Endothelial cell of umbilical vein (primary cell): ENCODE measurements around the gene DPH6. TPM values are rescaled to one million over a fixed set of nuclear protein-coding genes. Genes with fewer than 3 reads are reported as not detected.

Experiments
- BruUV-seq: library from RNA; stranded (reverse); fragments of 400-500 nt; replicated peaks from 2 replicates; lab custom pipeline; 2021; lab: Mats Ljungman, UMichigan
- CTCF ChIA-PET: fragments of 300-600, 350-600 bp; sonication (Branson Sonifier 250); formaldehyde crosslinking; loops from one replicate; lab custom pipeline; 2021; ENCODE audit warnings: antibody characterized with exemption, inconsistent platforms; lab: Charles Lee
- POLR2A ChIA-PET: fragments of 300-600, 350-600 bp; sonication (Branson Sonifier 250); formaldehyde crosslinking; loops from one replicate; lab custom pipeline; 2021; ENCODE audit warnings: antibody characterized with exemption, inconsistent platforms; lab: Charles Lee
- DNase-seq: peaks from one replicate; pipeline ENCODE4 v3.0.0-alpha.2; 2011; ENCODE audit warnings: low read depth, low spot score
- FAIRE-seq: peaks from 2 replicates; lab custom pipeline; 2011; peaks lifted over from hg19 to GRCh38; lab: Jason Lieb, UNC
- H2AFZ ChIP-seq: 2 replicates; pipeline ENCODE4 v1.6.0; 2012; ENCODE audit warnings: low read depth, low read length, control low read depth, inconsistent platforms
- H3K27ac ChIP-seq: 2 replicates; pipeline ENCODE4 v1.5.1; 2011; ENCODE audit warnings: low read depth, mild to moderate bottlenecking, control low read depth, low read length, moderate library complexity; ENCODE audit not compliant: insufficient read depth
- H3K27me3 ChIP-seq, 2 experiments: 2 replicates each; pipeline versions ENCODE4 v1.6.0 to v1.6.1; 2011; ENCODE audit warnings: low read length in 2 of 2, mixed read lengths in 1 of 2; ENCODE audit not compliant: control insufficient read depth in 2 of 2, insufficient read depth in 2 of 2
- H3K36me3 ChIP-seq, 2 experiments: 2 replicates in 1 of 2; 3 replicates in 1 of 2; pipeline ENCODE4 v1.5.1; 2011; ENCODE audit warnings: low read length in 2 of 2, mild to moderate bottlenecking in 1 of 2, moderate library complexity in 1 of 2; ENCODE audit not compliant: control insufficient read depth in 2 of 2, insufficient read depth in 2 of 2; ENCODE audit errors: extremely low read depth in 1 of 2
- H3K4me1 ChIP-seq: 3 replicates; pipeline ENCODE4 v1.5.1; 2011; ENCODE audit warnings: mild to moderate bottlenecking, low read length; ENCODE audit not compliant: control insufficient read depth, insufficient read depth; ENCODE audit errors: extremely low read depth
- H3K4me2 ChIP-seq: 2 replicates; pipeline ENCODE4 v1.6.1; 2011; ENCODE audit warnings: low read length, control low read depth, mixed read lengths; ENCODE audit not compliant: insufficient read depth
- H3K4me3 ChIP-seq, 3 experiments: fragments of 200-600 bp in 1 of 3; sonication (generic), shearing (Covaris generic) in 1 of 3; replicated peaks in 1 of 3; 2 replicates each; pipeline ENCODE4 v1.5.1; 2011 to 2016; ENCODE audit warnings: control low read depth in 3 of 3, low read length in 3 of 3, mild to moderate bottlenecking in 2 of 3, inconsistent platforms in 1 of 3, low read depth in 1 of 3, moderate library complexity in 1 of 3; ENCODE audit not compliant: insufficient read depth in 1 of 3
- H3K79me2 ChIP-seq: 2 replicates; pipeline ENCODE4 v1.6.0; 2012; ENCODE audit warnings: low read length, inconsistent platforms; ENCODE audit not compliant: control insufficient read depth, insufficient read depth
- H3K9ac ChIP-seq: replicated peaks from 2 replicates; pipeline ENCODE3; 2011; ENCODE audit warnings: low read length, control low read depth; ENCODE audit not compliant: insufficient read depth; ENCODE audit errors: extremely low read depth
- H3K9me1 ChIP-seq: replicated peaks from 3 replicates; pipeline ENCODE4 v1.6.0; 2011; ENCODE audit warnings: mild to moderate bottlenecking, low read length; ENCODE audit not compliant: control insufficient read depth, insufficient read depth; ENCODE audit errors: extremely low read depth
- H3K9me3 ChIP-seq: replicated peaks from 2 replicates; pipeline ENCODE4 v1.5.1; 2012; ENCODE audit warnings: low read length, inconsistent platforms; ENCODE audit not compliant: control insufficient read depth, insufficient read depth
- H4K20me1 ChIP-seq: replicated peaks from 2 replicates; pipeline ENCODE3; 2011; ENCODE audit warnings: mild to moderate bottlenecking, low read length; ENCODE audit not compliant: control insufficient read depth, insufficient read depth; ENCODE audit errors: extremely low read depth
- CTCF ChIP-seq, 2 donors: IDR thresholded peaks; 1 replicate in 1 of 2; 2 replicates in 1 of 2; pipeline ENCODE4 v1.5.1; 2011; ENCODE audit warnings: low read length in 2 of 2, mild to moderate bottlenecking in 2 of 2, moderate library complexity in 2 of 2, control low read depth in 1 of 2, inconsistent platforms in 1 of 2, low read depth in 1 of 2; ENCODE audit not compliant: insufficient read depth in 1 of 2; ENCODE audit errors: extremely low read depth in 1 of 2
- EZH2 ChIP-seq: IDR thresholded peaks from 2 replicates; pipeline ENCODE4 v1.6.1; 2012; ENCODE audit warnings: borderline replicate concordance, low read depth, mild to moderate bottlenecking, moderate library complexity, low read length, inconsistent platforms; ENCODE audit not compliant: severe bottlenecking
- FOS ChIP-seq: IDR thresholded peaks from 2 replicates; pipeline ENCODE4 v1.6.1; 2011; ENCODE audit warnings: mild to moderate bottlenecking, low read length, moderate library complexity, borderline replicate concordance; ENCODE audit not compliant: insufficient read depth
- GATA2 ChIP-seq: IDR thresholded peaks from 2 replicates; pipeline ENCODE4 v1.7.0; 2011; ENCODE audit warnings: low read depth, mild to moderate bottlenecking, moderate library complexity, mixed read lengths, low read length; ENCODE audit not compliant: insufficient read length, insufficient read depth
- JUN ChIP-seq: IDR thresholded peaks from 2 replicates; pipeline ENCODE4 v1.6.1; 2011; ENCODE audit warnings: borderline replicate concordance, low read depth; ENCODE audit not compliant: insufficient read length, insufficient read depth
- MAX ChIP-seq: IDR thresholded peaks from 2 replicates; pipeline ENCODE4 v1.6.1; 2011; ENCODE audit not compliant: insufficient read depth, insufficient read length
- MYC ChIP-seq: IDR thresholded peaks from one replicate; pipeline ENCODE4 v1.6.1; 2011; ENCODE audit warnings: mild to moderate bottlenecking, low read depth, low read length
- POLR2A ChIP-seq: IDR thresholded peaks from 2 replicates; pipeline ENCODE4 v1.6.1; 2012; ENCODE audit warnings: low read depth, mild to moderate bottlenecking, control low read depth, low read length
- POLR2AphosphoS5 ChIP-seq: IDR thresholded peaks from 2 replicates; pipeline ENCODE4 v1.6.1; 2012; ENCODE audit warnings: low read depth, mild to moderate bottlenecking, control low read depth, low read length, moderate library complexity; ENCODE audit not compliant: insufficient read depth
- dilution Hi-C: fragments of 300-500 bp; cut with MboI; formaldehyde crosslinking; loops from one replicate; pipeline ENCODE4 v1.15.0; 2019; ENCODE audit warnings: low sequenced_read_pairs; ENCODE audit not compliant: extremely low pct_ligation_motif_present
- intact Hi-C: fragments of 100-400 bp; cut with micrococcal nuclease; formaldehyde crosslinking; loops from one replicate; pipeline ENCODE4 v1.10.0; 2022
- polyA plus RNA-seq, 4 experiments: library from polyadenylated mRNA; depleted of rRNA in 3 of 4; stranded (reverse) in 3 of 4; unstranded in 1 of 4; fragments of >200 nt; gene quantifications; 2 replicates each; pipeline versions ENCODE4 v1.2.1 to v1.2.3, GENCODE V29; 2011 to 2012; ENCODE audit warnings: missing spikeins in 1 of 4
- total RNA-seq: library from RNA; stranded (reverse); gene quantifications from 2 replicates; pipeline ENCODE4 v1.2.3, GENCODE V29; 2021

The DPH6 gene
- total and polyA plus RNA-seq, 2 donors (not counting 3 experiments of a cell fraction or from before 2014, with no cell fraction given) = 4.6 to 10.1 TPM

GRCh38 chr15:35495080-35495479 is 50.9 kb downstream of the DPH6 start:
- no peak overlapping the region for H3K4me3 ChIP-seq
- no peaks in the 10 kb centered on the region for H3K36me3 ChIP-seq
- no peaks in the 10 kb centered on the region for H3K79me2 ChIP-seq
- no peaks in the 10 kb centered on the region for H3K27me3 ChIP-seq
- dilution Hi-C loops = no loop called here
- ChIA-PET POLR2A (no interaction called here), CTCF (no interaction called here)
- no peaks in the 10 kb centered on the region for H4K20me1 ChIP-seq
- intact Hi-C loops = no loop called here
- DNase-seq (no peak), FAIRE-seq (peak; percentile 33)
- H3K4me2 ChIP-seq = no peak overlapping the region
- TF ChIP-seq MAX = no peak
- TF ChIP-seq CTCF (IDR thresholded peaks at IDR 0.05; ENCODE audit: extremely low read depth in 1 of 2, insufficient read depth in 1 of 2, low read depth in 1 of 2, low read length in 2 of 2) = no peak
- no peak for TF ChIP-seq POLR2AphosphoS5
- H3K9ac ChIP-seq = no peak overlapping the region
- no peaks in the 10 kb centered on the region for H3K9me1 ChIP-seq
- H3K27ac ChIP-seq = no peak overlapping the region
- no peaks in the 10 kb centered on the region for H3K9me3 ChIP-seq
- H2AFZ ChIP-seq = no peak overlapping the region
- H3K4me1 ChIP-seq = no peaks in the 10 kb centered on the region
- BruUV-seq = no TSS peak

GRCh38 chr15:35491999-35492398 is 54.0 kb downstream of the DPH6 start:
- no peak for FAIRE-seq
- intact Hi-C loops = no loop called here

More at GRCh38 chr15:35491999-35492398, 54.0 kb downstream of the DPH6 start:
- Histone ChIP-seq H3K4me1 (no peaks in the 10 kb centered on the region), H3K9ac (no peak overlapping the region), H3K4me3 (no peak overlapping the region), H3K79me2 (no peaks in the 10 kb centered on the region), H3K9me3 (no peaks in the 10 kb centered on the region), H3K4me2 (no peak overlapping the region), H3K27ac (no peak overlapping the region), H2AFZ (no peak overlapping the region), H3K36me3 (no peaks in the 10 kb centered on the region), H3K27me3 (no peaks in the 10 kb centered on the region), H4K20me1 (no peaks in the 10 kb centered on the region), H3K9me1 (no peaks in the 10 kb centered on the region)
- dilution Hi-C loops = no loop called here
- ChIA-PET CTCF (interaction anchor here (1.7 kb wide), 1 partner anchor 203 kb away, joined by 6 read pairs; no protein-coding TSS in a partner anchor), POLR2A (no interaction called here)
- no TSS peak for BruUV-seq
- DNase-seq = no peak
- TF ChIP-seq FOS (no peak), POLR2AphosphoS5 (no peak), GATA2 (no peak), JUN (no peak), CTCF (IDR thresholded peaks at IDR 0.05; ENCODE audit: extremely low read depth in 1 of 2, insufficient read depth in 1 of 2, low read depth in 1 of 2, low read length in 2 of 2) (no peak), MYC (no peak), EZH2 (no peak), MAX (no peak), POLR2A (no peak)
